Thyroid gland (tissue), 4 donors: ENCODE measurements around the gene GLYAT.

Source experiments
- CTCF ChIP-seq, 6 experiments: fragments of 200-600 bp in 3 of 6; fragments of 450-650 bp in 3 of 6; sonication (generic) in 3 of 6; IDR thresholded peaks; one replicate each; pipeline ENCODE4 v1.5.1; 2016 to 2019; ENCODE audit warnings: antibody characterized with exemption in 6 of 6, mild to moderate bottlenecking in 2 of 6, inconsistent platforms in 1 of 6, moderate library complexity in 1 of 6
- POLR2A ChIP-seq, 2 donors: fragments of 450-650 bp; IDR thresholded peaks; one replicate each; pipeline ENCODE4 v1.6.1; 2017; ENCODE audit warnings: antibody characterized with exemption in 2 of 2, mild to moderate bottlenecking in 2 of 2, moderate library complexity in 1 of 2

GRCh38 chr11:58675334-58676155 is 56.2 kb downstream of the GLYAT start:
- TF ChIP-seq CTCF (IDR thresholded peaks at IDR 0.05) (peak; percentile 75 to 97 (median 78)), POLR2A (IDR thresholded peaks at IDR 0.05) (no peak)
